Right lung (tissue), 5 donors: ENCODE measurements around the gene SETX. TPM values are rescaled to one million over a fixed set of nuclear protein-coding genes. Genes with fewer than 3 reads are reported as not detected.
A peak's percentile ranks its signal among the peaks of the same experiment; 100 is the strongest.

Experiments
- DNase-seq, 2 donors: peaks; one replicate each; pipeline ENCODE4 v3.0.0-alpha.2; 2013
- polyA plus RNA-seq, 5 donors: library from polyadenylated mRNA; unstranded; fragments of 120-200 nt; gene quantifications; one replicate each; pipeline versions ENCODE4 v1.2.1 to v1.2.3, GENCODE V29; 2013; ENCODE audit warnings: inconsistent platforms in 1 of 5, low replicate concordance in 1 of 5; ENCODE audit not compliant: insufficient read length in 5 of 5, insufficient read depth in 1 of 5

The SETX gene
- polyA plus RNA-seq, 5 donors, result 45.5 to 66.9 (median 60.5) TPM

DNA sequence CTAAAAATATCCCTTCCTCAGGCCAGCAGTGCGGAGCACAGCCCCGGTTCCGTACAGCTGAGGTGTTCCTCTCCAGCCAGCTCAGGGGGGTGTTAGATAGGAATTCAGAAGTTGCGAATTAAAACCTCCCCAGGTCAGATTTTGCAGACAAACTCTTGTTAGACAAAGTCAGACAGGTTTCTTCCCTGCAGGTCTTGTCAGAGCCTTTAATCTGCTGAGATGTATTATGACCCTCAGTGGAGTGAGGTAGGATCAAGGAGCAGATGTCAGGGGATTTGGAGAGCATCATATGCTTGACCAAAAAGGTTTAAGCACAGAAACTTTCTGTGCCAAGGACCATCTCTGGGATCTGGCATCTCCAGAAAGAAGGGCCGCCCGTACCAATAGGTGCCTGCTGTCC is 132.8 kb downstream of the SETX start:
- no peak for DNase-seq

GRCh38 chr9:132218208-132218607 is 136.6 kb downstream of the SETX start:
- no peak for DNase-seq

- DNase-seq, result no peak
These were observed 137.7 kb downstream of the SETX start for GRCh38 chr9:132216861-132217619.

DNA sequence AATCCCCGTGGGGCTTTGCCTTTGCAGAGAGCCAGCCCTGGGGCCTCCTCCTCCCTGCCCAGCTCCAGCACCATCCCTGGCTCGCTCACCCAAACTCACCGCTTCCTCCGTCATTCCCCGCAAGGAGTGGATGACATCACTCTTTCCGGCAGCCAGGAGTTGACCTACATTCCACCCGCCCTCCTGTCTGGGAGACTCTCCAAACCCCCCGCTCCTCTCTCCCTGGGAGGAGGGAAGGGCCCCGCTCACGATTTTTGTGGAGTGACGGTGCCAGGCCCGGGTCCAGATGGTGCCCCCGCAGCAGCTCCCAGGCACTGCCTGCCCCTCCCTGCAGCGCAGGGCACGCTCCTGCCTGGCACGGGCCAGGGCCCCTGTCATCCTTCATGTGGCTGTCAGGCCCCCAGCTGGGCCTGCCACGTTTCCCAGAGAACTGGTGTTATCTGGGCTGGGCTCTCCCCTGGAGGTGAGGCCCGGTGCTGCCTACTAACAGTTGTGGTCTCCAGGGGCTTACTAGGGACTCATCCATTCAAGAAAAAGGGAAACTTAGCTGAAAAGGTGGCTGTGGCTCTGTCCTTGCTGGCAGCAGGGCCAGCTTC is 140.7 kb downstream of the SETX start:
- peak; percentile 63 to 70 for DNase-seq

GRCh38 chr9:132211570-132211969 is 143.2 kb downstream of the SETX start:
- no peak for DNase-seq

Other genes with a start within 250 kb of the SETX start
- 1 to 10 TPM in 1 of 5 donors, under 1 TPM in 4; 0.46 to 1.4 (median 0.59) TPM for gene NTNG2, start 192.9 kb downstream of the SETX start, polyA plus RNA-seq
- 10 to 100 TPM; 15.0 to 19.6 (median 19.5) TPM for gene TTF1, start 51.9 kb upstream of the SETX start, polyA plus RNA-seq
- 1 to 10 TPM in 4 of 5 donors, under 1 TPM in 1; 0.35 to 4.4 (median 2.8) TPM for gene CFAP77, start 55.2 kb upstream of the SETX start, polyA plus RNA-seq
- gene BARHL1, start 227.6 kb upstream of the SETX start, polyA plus RNA-seq, result not detected